Muscle layer of colon (tissue), 2 donors: Measurements from ENCODE around the gene RAB6B.
"Not testable (repeated sequence)": the region's sequence is repeated elsewhere in the genome, so short reads cannot be mapped to it uniquely, and the experiment has no call there.

Experiments used
- H3K27ac ChIP-seq: one replicate; pipeline ENCODE4 v1.7.0; 2013; ENCODE audit warnings: low read depth, mild to moderate bottlenecking, low read length, moderate library complexity
- H3K27me3 ChIP-seq, 2 donors: one replicate each; pipeline ENCODE4 v1.7.0; 2013; ENCODE audit warnings: low read length in 2 of 2, mild to moderate bottlenecking in 2 of 2; ENCODE audit not compliant: insufficient read depth in 2 of 2, control insufficient read depth in 1 of 2
- H3K36me3 ChIP-seq: one replicate; pipeline ENCODE4 v1.7.0; 2013; ENCODE audit warnings: mild to moderate bottlenecking, low read length; ENCODE audit not compliant: insufficient read depth
- H3K4me1 ChIP-seq: one replicate; pipeline ENCODE4 v1.7.0; 2013; ENCODE audit warnings: mild to moderate bottlenecking, low read length; ENCODE audit not compliant: insufficient read depth
- H3K4me3 ChIP-seq, 2 donors: one replicate each; pipeline ENCODE4 v1.7.0; 2013; ENCODE audit warnings: low read length in 2 of 2, low read depth in 1 of 2, mild to moderate bottlenecking in 1 of 2, moderate library complexity in 1 of 2
- H3K9ac ChIP-seq: one replicate; pipeline ENCODE4 v1.7.0; 2013; ENCODE audit warnings: low read length
- H3K9me3 ChIP-seq: one replicate; pipeline ENCODE4 v1.7.0; 2013; ENCODE audit warnings: mild to moderate bottlenecking, low read length
- donor health status: abdominal sarcoma.
- donor health status: Adenocarcinoma of cecum.

The RAB6B gene

DNA sequence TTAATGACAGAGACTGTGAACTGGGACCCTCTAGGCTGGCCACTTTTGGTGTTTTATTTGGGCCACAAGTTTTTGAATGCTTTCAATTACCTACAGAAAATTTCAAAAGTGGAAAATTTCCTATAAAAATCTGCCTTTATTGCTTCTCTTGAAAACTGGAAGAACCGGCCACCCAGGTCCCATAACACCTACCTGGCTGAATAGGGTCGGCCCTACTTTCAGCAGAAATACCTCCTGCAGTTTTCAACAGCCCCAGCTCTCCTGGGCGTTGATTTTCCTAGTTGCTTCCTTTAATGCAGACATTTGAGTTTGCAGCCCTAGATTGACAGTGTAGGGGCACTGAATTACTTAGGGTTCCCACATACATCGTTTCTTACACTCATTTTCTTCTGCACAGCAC lies 90.8 kb downstream of the RAB6B start:
- no peaks in the 10 kb centered on the region for H3K36me3 ChIP-seq
- no peaks in the 10 kb centered on the region for H3K27me3 ChIP-seq
- no peaks in the 10 kb centered on the region for H3K4me1 ChIP-seq
- H3K9ac ChIP-seq: no peak overlapping the region
- no peak overlapping the region for H3K27ac ChIP-seq
- H3K9me3 ChIP-seq: no peaks in the 10 kb centered on the region
- peak overlapping the region; percentile 63 to 74 for H3K4me3 ChIP-seq

DNA sequence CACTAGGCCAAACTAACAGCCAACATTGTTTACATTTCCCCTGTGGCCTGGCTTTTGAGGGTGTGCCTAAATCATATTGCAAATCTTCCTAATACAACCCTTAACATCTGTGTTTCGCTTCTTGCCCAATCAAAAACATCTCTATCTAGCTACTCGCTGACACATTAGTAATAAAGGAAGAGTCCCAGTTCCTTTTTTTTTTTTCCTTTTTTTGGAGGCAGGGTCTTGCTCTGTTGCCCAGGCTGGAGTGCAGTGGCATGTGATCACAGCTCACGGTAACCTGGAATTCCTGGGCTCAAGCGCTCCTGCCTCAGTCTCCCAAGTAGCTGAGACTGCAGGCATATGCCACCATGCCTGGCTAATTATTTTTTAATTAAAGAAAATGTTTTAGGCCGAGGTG lies 92.2 kb downstream of the RAB6B start:
- Histone ChIP-seq H3K27ac (no peak overlapping the region), H3K9ac (no peak overlapping the region), H3K4me1 (no peaks in the 10 kb centered on the region), H3K9me3 (no peaks in the 10 kb centered on the region), H3K4me3 (no peak overlapping the region), H3K36me3 (no peaks in the 10 kb centered on the region), H3K27me3 (no peaks in the 10 kb centered on the region)

GRCh38 chr3:133799794-133800585 lies 95.7 kb downstream of the RAB6B start:
- H3K9ac ChIP-seq: no peak overlapping the region
- no peaks in the 10 kb centered on the region for H3K36me3 ChIP-seq
- H3K9me3 ChIP-seq: no peaks in the 10 kb centered on the region
- no peaks in the 10 kb centered on the region for H3K27me3 ChIP-seq
- no peak overlapping the region for H3K27ac ChIP-seq
- H3K4me3 ChIP-seq: no peak overlapping the region
- no peaks in the 10 kb centered on the region for H3K4me1 ChIP-seq

DNA sequence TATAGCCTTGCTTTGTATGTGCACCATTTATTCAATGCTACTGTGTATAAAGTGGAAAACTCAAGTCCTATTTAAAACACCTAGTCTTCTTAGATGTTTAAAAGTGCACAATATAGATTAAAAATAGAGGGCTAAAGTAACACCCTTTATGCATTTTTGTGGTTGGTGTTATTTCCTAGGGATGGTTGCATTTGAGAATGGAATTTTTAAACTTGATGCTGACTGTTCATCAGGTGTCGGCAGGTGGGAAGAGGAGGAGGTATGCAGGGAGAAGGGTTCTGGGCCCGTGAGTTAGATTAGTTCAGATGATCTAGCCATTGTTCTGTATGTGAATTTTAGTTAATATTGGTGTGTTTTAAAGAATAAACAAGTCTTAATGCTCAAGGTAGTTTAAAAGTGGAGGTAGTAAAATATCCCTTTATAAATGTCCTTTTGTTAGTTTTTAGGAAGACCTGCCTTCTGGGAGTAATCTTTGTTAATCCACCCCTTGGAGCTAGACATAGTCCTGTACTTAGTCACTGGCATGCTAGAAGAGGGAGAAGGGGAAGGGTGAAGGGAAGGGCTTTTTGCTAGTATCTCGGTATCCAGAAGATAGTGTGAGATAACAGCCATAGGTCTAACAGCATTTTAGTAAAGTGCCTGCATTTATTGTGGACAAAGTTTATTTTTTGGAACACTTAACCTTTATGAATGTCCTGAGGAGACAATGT lies 98.1 kb downstream of the RAB6B start:
- H3K4me1 ChIP-seq: no peaks in the 10 kb centered on the region
- no peak overlapping the region for H3K27ac ChIP-seq
- no peaks in the 10 kb centered on the region for H3K9me3 ChIP-seq
- H3K9ac ChIP-seq: no peak overlapping the region
- H3K36me3 ChIP-seq: no peaks in the 10 kb centered on the region
- H3K4me3 ChIP-seq: no peak overlapping the region
- H3K27me3 ChIP-seq: no peaks in the 10 kb centered on the region

GRCh38 chr3:133792171-133792763 lies 103.4 kb downstream of the RAB6B start:
- H3K9me3 ChIP-seq: no peaks in the 10 kb centered on the region
- H3K4me1 ChIP-seq: no peaks in the 10 kb centered on the region
- H3K27me3 ChIP-seq: no peaks in the 10 kb centered on the region
- H3K36me3 ChIP-seq: no peaks in the 10 kb centered on the region
- no peak overlapping the region for H3K4me3 ChIP-seq
- no peak overlapping the region for H3K9ac ChIP-seq
- H3K27ac ChIP-seq: no peak overlapping the region

DNA sequence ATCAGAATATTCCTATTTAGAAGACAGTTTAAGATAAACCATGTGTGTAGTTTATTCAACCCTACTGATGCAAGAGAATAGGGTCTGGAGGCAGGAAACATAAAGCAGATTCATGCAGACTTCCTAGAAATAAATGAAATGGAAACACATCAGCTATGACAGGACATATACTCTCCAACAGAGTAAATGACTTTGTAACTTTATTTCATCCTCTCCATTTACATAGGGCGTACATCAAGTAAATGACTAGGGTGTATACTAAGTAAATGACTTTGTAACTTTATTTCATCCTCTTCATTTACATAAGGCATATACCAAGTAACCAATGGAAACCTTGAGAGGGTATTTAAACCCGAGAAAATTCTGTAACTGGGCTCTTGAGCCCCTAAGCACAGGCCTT lies 107.7 kb downstream of the RAB6B start:
- no peaks in the 10 kb centered on the region for H3K36me3 ChIP-seq
- no peaks in the 10 kb centered on the region for H3K27me3 ChIP-seq
- no peak overlapping the region for H3K4me3 ChIP-seq
- no peak overlapping the region for H3K27ac ChIP-seq
- no peaks in the 10 kb centered on the region for H3K9me3 ChIP-seq
- no peak overlapping the region for H3K9ac ChIP-seq
- no peaks in the 10 kb centered on the region for H3K4me1 ChIP-seq

DNA sequence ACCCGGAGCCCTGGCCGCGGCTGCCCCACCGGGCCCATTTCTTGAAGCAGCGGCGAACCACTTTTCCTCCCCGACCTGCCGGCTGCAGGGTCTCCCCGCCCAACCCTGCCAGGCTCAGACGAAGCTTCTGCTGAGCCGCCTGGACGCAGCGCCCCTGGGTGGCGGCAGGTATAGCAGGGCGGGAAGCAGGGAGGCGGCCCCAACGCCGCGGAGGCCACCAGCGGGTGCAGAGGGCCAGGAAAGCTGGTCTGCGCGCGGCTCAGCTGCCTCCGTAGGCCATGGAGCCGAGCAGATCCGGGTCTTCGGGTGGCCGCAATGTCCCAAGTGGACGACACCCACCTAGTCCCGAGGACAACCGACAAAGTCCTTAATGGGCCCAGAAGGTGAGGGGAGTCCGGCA lies 111.9 kb downstream of the RAB6B start:
- Histone ChIP-seq H3K27me3 (no peaks in the 10 kb centered on the region), H3K36me3 (no peaks in the 10 kb centered on the region), H3K9ac (no peak overlapping the region), H3K9me3 (no peaks in the 10 kb centered on the region), H3K4me1 (no peaks in the 10 kb centered on the region), H3K4me3 (no peak overlapping the region), H3K27ac (no peak overlapping the region)

DNA sequence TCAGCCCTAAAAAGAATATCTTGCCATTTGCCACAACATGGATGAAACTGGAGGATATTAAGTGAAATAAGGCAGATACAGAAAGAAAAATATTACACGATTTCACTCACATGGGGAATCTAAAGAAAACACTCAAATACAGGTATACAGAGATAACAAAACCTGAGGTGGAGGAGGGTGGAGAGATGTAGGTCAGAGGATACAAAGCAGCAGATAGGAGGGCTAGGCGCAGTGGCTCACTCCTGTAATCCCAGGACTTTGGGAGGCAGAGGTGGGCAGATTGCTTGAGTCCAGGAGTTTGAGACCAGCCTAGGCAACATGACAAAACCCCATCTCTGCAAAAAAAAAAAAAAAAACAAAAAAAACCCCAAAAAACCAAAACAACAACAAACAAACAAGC lies 113.2 kb downstream of the RAB6B start:
- H3K9me3 ChIP-seq: no peaks in the 10 kb centered on the region
- no peak overlapping the region for H3K4me3 ChIP-seq
- H3K9ac ChIP-seq: no peak overlapping the region
- H3K27ac ChIP-seq: no peak overlapping the region
- H3K27me3 ChIP-seq: no peaks in the 10 kb centered on the region
- H3K36me3 ChIP-seq: no peaks in the 10 kb centered on the region
- no peaks in the 10 kb centered on the region for H3K4me1 ChIP-seq

- Histone ChIP-seq H3K4me3 (no peak overlapping the region), H3K27me3 (no peaks in the 10 kb centered on the region), H3K36me3 (no peaks in the 10 kb centered on the region), H3K9ac (no peak overlapping the region), H3K9me3 (no peaks in the 10 kb centered on the region), H3K4me1 (no peaks in the 10 kb centered on the region), H3K27ac (no peak overlapping the region)
Observed at GRCh38 chr3:133781570-133781969, 114.1 kb downstream of the RAB6B start.

DNA sequence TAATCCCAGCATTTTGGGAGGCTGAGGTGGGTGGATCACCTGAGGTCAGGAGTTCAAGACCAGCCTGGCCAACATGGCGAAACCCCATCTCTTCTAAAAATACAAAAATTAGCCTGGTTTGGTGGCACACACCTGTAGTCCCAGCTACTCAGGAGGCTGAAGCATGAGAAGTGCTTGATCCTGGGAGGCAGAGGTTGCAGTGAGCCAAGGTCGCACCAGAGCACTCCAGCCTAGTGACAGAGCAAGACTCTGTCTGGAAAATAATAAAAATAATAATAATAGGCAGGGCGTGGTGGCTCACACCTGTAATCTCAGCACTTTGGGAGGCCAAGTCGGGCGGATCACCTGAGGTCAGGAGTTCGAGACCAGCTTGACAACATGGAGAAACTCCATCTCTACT lies 114.9 kb downstream of the RAB6B start:
- not testable (repeated sequence) for H3K27me3 ChIP-seq, H3K36me3 ChIP-seq, H3K9me3 ChIP-seq, H3K27ac ChIP-seq, H3K4me1 ChIP-seq, H3K4me3 ChIP-seq, H3K9ac ChIP-seq

- Histone ChIP-seq H3K27ac (no peak overlapping the region), H3K4me3 (no peak overlapping the region), H3K4me1 (no peaks in the 10 kb centered on the region), H3K36me3 (no peaks in the 10 kb centered on the region), H3K9me3 (no peaks in the 10 kb centered on the region), H3K9ac (no peak overlapping the region), H3K27me3 (no peaks in the 10 kb centered on the region)
Observed at GRCh38 chr3:133779626-133780203, 116.0 kb downstream of the RAB6B start.
